Islet of Langerhans (tissue), 1 donor: Measurements from ENCODE around the gene BRAP.
"Not testable (repeated sequence)": the region's sequence is repeated elsewhere in the genome, so short reads cannot be mapped to it uniquely, and the experiment has no call there.

Experiments used
- FAIRE-seq: peaks from one replicate; lab custom pipeline; 2011; peaks lifted over from hg19 to GRCh38; lab: Jason Lieb, UNC

The BRAP gene

DNA sequence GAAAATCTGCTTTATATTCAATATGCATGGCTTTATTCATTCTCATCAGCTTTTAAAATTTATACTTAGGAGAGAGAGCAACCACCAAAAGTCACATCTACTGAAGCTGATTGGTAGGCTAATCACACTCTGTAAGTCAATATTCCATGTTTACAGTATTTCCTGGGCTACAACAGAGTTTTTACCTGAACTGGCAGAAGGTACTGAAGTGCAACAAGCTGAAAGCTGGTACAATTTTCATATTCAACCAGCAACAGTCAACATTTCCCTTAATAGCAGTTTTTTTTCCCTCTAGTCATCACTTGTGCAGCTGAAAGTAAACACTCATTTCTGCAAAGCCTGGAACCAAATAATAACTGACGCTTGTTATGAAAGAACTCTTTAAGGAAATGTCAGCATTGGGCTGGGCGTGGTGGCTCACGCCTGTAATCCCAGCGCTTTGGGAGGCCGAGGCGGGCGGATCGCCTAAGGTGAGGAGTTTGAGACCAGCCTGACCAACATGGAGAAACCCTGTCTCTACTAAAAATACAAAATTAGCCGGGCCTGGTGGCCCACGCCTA, 12.9 kb downstream of the BRAP start:
- peak; percentile 99 for FAIRE-seq

DNA sequence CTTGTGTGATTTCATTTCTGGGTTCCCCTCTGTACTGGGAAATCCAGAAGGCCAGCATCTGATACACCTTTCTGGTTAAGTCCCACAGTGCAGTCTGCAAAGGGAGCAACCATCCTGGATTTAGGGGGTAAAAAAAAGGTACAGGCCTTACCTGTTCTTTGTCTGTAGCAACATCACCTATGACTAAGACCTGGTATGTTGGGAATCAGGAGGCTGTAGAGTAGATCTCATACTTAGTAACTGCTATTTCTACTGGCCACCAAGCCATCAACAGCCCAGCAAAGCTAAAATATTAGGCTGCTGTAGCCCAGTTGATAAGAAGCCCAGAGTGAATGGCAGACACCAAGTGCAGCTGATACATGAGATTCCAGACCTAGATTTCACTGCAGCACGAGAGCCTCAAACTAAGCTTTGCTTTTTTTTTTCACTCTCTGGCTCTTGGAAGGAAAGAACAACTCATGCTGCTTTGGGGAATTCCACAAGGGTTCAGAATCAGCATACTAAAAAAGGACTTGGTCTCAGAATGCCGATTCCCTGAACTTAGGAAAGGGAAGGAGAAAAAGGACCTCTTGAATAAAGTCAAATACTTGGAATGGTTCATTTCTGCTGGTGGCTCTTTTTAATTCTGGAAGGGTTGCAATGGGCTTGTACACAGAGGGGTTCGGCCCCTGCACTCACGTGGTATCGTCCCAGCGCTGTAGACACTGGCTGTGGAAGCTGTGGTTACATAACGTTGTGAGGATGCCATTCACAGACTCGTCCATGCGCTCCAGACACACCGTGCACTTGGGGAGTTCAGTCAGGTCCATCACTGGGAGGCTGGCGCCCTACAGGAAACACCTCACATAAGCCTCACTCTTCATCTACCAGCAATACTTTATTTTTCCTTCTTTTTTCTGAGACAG, 20.5 kb downstream of the BRAP start:
- FAIRE-seq: no peak

DNA sequence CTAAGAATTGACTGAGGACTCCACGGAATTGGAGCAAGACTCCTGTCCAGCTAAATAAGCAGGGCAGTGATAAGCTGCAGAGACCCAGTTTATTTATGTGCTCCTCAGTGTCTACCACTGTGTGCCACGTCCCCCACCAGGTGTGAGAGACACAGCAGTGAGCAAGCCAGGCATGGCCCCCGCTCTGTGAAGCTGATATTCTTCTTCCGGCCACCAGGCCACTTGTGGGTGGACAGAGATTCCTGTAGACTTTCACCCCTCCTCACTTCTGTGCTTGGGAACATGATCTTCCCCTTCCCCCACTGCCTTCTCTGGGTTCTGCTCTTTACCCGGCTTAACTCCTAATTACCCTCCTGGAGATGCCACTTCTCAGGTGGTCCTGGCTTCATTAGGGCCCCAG, 21.3 kb downstream of the BRAP start:
- no peak for FAIRE-seq

DNA sequence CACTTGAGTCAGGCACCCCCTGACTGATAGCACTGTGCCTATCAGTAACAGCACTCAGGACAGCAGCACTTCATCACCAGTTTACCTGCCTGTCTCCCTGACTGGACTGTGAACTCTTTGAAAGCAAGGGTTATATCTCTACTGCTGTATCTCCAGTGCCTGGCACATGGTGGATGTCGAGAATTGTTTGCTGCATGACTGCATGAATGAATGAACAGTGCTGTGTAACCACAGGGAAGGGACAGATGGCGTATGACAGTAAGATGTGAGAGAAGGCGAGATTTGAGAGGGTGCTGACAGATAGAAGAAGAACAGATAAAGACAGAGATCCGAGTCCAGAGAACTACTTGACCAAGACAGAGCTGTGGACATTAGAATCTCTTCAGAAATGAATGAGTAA, 29.7 kb downstream of the BRAP start:
- FAIRE-seq: no peak

DNA sequence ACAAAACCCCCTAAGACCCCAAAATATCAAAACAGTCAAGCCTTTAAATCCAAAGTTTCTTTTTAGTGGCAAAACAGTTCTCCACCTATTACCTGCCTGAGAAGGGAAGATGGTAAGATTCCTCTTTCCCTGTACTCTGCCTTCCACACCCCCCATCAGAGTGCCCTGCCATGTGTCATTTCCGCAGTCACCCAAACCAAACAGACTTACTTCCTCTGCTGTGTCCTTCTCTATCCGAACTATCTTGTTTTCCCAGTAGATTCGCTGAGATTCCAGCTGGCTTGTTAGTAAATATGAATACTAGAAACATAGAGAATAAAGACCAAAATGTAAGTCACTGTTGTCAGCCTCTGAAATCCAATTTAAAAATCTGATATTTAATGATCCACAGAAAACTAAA, 30.4 kb downstream of the BRAP start:
- no peak for FAIRE-seq

DNA sequence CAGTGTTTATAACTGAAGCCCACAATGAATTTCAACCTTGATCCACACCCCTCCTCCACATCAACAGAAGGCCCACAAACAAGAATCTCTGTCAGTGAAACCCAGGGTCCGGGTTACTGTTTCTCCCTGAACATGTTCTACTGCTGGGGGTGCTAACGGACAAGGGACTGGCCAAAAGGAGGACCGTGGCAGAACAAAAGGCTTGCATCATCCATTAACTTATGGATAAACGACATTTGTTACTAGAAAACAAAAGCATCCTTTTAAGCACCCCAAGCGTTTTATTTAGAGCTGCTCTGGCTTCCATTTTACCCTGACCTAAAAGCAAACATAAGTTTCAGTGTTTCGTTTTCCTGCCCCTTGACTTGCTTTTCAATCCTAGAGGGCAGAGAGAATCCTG, 32.2 kb downstream of the BRAP start:
- FAIRE-seq: no peak

DNA sequence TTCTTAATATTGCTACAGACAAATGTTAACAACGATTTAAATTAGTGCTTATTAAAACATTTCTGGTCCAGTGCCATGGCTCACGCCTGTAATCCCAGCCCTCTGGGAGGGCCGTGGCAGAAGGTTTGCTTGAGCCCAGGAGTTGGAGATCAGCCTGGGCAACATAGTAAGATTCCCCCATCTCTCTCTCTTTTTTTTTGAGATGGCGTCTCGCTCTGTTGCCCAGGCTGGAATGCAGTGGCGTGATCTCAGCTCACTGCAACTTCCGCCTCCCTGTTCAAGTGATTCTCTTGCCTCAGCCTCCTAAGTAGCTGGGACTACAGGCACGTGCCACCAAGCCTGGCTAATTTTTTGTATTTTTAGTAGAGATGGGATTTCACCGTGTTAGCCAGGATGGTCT, 33.2 kb downstream of the BRAP start:
- FAIRE-seq: not testable (repeated sequence)

DNA sequence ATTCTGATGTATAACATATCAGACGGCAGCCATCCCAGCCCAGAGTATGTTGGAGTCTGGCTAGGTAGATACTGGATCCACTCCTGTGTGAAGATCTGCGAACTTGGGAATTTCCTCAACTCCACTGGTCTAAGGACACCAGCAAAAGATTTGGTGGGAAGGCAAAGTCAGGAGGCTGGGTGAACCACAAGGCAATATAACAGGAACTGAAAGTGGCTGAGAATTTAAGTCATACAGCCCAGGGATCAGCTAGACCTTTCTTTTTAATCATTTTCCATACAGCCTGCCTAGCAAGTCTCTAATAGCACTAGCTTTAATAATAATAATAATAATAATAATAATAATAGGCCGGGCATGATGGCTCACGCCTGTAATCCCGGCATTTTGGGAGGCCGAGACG, 34.8 kb downstream of the BRAP start:
- no peak for FAIRE-seq

DNA sequence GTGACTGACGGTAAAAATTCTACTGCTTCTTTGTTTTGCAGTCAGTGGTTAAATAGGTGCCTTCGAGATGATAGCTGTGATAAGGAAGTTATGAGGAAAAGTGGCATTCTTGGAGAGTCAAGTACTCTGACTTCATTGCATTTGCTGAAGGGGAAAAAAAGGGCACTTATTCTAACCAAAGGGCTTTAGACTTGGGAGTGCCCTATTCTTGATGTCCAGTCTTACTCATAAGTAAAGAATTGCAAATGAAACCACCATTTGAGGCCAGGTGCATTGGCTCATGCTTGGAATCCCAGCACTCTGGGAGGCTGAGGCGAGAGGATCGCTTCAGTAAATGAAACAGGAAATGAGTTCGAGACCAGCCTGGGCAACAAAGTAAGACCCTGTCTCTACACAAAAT, 40.3 kb downstream of the BRAP start:
- no peak for FAIRE-seq

DNA sequence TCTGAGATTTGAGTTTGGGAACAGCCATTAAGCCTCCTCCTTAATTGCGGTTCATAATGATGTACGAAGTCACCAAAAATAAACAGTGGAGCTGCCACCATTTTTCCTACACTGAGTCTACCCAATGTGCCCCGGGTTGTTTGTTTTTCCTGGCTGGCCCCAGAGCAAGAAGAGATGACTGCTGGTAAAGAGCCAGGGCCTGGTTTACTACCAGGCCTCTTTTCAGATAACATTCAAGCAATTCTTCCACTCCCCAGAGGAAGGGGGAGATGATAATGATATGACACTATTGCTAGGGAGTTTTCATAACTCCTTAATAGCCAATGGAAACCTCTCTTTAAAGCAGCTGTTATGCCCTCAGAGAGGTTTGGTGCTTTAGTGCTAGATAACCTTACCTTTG, 42.3 kb downstream of the BRAP start:
- FAIRE-seq: peak; percentile 58

DNA sequence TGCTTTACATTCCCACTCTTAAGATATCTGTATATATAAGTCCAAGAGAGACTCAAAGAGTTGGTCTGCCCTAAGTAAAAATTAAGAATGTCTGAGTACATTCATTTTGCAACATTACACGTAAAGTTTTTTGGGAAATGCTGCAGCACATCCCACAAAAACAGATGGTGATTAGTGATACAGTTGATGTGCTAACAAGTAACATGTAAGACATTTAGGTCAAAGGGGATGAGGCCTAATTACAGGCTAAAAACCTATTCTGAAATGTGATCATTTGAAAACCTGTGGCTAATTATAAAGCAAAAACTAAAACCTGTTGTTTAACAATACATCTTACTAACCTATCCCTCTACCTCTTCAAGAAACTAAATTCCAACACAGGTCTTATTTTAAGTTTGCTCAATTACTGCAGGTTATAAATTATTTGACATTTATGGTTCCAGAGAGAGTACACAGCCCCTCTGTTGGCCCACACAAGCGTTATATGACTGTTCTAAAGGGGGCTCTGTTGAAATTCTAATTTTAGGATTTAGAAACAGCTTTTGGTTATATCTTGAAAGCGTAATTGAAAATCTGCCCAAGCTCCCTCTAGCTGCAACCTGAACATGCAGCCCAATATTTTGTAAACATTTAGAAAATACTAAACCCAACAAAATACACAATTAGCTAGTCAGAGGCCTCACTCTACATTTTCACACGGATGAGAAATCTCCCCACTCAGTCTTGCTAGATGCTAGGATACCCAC, 42.9 kb downstream of the BRAP start:
- peak; percentile 17 for FAIRE-seq

DNA sequence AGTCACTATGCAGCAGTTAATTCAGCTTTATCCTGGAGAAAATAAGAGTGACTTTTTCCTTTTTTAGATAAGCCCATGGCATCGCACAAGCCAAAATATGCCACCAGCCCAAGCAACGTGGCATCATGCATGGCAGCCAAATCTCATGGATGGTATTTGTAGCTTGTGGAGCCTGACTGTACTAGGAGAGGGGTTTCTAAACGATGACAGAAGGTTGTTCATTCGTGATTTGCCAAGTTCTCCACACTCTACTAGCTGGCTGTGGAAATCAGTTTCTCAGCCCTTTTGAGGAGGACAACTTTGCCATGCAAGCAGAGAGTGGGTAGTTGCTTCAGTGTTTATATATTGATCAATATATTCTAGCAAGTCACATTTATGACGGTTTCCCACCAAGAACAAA, 45.2 kb downstream of the BRAP start:
- FAIRE-seq: no peak

DNA sequence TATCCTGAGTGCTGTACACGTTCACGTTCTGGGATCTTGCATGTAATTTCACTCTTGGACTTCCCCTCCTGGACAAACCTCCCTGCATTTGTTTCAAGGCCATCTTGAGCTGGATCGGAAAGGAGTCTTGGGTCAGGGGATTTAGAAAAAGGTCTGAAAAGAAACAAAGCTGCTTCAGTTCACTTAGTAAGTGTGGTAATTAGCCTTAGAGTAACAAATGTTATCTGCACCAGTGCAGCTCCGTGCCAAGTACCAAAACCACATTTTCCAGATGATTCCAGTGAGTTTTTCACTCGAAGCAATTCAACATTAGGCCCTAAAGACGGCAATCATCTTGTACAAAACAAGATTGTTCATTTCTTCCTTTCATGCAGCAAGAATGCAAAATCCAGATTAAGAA, 47.2 kb downstream of the BRAP start:
- no peak for FAIRE-seq

DNA sequence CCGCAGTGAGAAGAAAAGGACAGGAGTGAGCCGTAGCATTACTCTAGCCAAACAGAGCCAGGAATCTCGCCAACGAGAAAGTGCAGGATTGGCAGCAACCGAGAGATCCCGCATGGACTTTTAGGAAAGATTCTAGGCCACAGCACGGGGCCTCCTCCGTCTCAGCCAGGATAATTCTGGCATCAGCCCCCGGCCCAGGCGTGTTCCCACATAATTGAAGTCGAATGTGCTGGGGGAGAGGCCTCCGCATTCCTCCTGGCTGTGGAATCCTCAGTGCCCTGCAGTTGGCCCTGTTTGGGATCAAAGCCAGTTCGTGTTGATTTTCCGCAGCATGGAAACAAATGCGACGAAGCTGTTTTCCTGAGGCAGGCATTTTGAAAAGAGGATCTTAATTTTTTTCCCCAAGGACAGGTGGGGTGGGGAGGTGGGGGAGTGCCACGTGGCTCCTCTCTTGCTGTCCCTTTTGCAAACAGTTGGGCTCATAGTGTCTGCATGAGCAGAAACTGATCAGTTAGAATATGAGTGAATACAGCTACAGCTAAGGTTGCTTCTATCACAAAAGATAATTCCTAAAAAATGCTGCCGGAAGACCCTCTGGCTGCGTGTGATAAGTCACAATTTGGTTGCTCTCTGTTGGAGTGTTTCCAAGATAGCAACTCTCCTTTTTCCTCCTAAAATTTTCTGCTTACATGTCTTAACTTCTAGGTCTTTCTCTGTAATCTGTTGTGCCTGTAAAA, 49.4 kb downstream of the BRAP start:
- no peak for FAIRE-seq

DNA sequence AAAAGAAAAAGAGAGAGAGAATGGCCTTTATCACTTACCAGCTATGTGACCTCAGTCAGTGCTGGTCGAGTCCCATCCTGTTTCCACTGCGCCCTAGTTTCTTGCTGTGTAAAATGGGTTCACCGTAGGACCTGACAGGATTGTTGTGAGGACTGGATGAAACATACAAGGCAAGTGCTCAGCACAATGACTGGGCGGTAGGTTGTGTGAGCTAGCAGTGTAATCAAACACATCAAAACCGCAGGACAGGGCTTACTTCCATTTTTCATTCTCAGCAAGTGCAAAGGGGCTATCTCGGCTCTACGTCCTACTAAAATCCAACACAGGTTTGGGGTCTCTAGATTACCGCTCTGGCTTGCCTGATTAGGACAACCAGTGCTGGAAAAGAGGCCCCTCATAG, 50.2 kb downstream of the BRAP start:
- no peak for FAIRE-seq

DNA sequence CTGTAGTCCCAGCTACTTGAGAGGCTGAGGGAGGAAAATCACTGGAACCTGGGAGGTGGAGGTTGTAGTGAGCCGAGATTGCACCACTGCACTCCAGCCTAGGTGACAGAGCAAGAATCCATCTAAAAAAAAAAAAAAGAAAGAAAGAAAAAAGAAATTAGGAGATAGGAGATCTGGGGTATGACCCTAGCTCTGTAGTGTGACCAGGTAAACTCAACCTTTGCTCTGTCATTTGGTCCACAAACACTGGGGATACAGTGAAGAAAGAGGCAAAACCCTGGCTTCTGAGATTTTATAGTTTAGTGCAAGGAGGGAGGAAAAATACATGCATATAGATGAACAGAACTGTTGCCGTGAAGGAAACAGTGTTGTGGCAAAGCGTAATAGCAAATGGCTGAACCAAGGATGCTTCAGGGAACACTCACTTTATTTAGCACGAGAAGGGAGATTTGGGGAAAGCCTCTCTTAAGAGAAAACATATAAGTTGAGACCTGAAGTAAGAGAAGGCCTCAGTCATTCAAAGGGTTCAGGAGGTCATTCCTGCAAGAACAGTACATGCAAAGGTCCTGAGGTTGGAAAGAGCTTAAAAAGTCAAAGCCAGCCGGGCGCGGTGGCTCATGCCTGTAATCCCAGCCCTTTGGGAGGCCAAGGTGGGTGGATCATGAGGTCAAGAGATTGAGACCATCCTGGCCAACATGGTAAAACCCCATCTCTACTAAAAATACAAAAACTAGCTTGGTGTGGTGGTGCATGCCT, 57.1 kb downstream of the BRAP start:
- no peak for FAIRE-seq

DNA sequence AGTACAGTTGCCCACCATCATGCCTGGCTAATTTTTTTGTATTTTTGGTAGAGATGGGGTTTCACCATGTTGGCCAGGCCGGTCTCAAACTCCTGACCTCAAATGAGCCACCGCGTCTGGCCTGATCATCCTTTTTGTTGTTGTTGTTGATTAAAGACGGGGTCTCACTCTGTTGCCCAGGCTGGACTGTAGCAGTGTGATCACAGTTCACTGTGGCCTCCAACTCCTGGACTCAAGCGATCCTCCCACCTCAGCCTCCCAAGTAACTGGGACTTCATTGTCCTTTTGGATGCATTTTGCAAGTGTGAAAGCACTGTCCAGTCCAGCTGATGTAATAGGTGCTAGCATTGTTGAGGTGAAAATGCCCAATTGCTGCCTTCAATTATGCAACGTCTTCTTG, 59.5 kb downstream of the BRAP start:
- no peak for FAIRE-seq

DNA sequence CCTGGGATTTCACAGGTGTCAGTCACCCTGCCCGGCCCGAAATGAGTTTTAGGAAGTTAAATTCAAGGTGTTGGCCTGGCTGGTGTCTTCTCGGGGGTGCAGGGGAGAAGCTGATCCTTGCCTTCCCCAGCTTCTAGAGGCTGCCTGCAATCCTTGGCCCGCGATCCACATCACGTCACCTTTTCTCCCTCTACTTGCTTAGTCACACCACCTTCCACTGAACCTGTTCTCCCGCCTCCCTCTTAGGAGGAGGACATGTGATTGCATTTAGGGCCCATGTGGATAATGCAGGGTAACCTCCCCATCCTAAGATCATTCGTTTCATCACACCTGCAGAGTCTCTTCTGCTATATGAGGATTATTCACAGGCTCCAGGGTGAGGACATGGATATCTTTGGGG, 61.2 kb downstream of the BRAP start:
- FAIRE-seq: no peak

DNA sequence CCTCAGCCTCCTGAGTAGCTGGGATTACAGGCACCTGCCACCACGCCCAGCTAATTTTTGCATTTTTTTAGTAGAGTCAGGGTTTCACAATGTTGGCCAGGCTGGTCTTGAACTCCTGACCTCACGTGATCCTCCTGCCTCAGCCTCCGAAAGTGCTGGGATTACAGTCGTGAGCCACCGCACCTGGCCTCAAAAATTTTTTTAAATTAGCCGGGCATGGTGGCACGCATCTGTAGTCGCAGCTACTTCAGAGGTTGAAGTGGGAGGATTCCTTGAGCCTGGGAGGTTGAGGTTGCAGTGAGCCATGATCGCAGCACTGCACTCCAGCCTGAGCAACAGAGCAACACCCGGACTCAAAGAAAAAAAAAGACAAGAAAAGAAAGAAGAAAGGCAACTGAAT, 67.9 kb downstream of the BRAP start:
- FAIRE-seq: not testable (repeated sequence)

DNA sequence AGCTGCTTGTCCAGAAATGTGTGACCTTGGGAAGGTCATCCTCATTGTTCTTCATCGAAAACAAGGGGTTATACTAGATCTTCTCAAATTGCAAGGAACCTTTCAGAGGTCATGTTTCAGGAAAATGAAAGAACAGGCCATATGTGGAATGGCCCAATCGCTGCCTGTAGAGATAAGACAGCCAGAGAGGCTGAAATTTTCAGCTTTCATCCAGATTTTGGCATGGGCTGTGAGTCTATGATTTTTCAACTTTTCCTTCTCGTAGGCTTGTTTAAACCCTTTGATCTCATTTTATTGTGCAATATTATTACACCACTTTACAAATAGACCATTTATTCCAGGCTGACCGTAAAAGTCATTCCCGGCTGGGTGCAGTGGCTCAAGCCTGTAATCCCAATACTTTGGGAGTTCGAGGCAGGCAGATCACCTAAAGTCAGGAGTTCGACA, 69.6 kb downstream of the BRAP start:
- no peak for FAIRE-seq

DNA sequence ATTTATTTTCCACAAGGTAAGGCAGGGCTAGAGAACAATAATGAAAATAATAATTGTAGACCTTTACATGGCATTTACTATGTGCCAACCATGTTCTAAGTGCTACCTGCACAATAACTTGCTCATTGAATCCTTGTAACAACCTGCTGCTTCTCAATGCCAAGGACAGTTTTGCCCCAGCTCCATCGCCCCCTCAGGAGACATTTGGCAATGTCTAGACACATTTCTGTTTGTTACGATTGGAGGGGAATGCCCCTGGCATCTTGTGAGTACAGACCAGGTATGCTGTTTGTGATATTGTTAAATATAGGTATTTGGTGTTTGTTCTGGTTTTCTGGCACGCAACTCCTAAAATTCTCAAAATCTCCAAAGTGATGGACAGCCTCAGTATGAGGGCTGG, 78.5 kb downstream of the BRAP start:
- no peak for FAIRE-seq

DNA sequence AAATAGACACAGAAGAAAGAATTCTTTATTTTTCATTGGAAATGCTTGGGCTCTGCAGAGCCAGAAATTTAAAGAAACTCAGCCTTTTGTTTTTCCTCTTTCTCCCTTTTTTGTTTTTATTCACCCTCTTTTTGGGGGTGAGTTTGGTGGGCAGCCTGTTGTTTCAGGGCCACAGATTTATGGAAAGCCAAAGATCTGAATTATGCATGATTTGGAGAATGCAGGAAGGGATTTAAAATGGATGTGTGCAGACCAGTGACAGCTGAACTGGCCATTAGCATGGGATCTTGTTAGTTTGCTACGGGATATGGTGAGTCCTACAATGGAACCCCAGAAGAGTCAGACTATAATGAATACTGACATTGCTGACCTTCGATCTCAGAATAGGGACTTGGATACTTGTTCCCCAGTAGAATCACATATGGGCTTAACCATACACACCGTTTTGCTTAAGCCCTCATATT, 79.0 kb downstream of the BRAP start:
- FAIRE-seq: no peak
